ENCODE data around the gene LMAN1L.

GRCh38 chr15:74788683-74789151 lies 23.9 kb upstream of the LMAN1L start:
- TF ChIP-seq CTCF (conservative IDR thresholded peaks at IDR 0.05; ENCODE audit: low read length), result no peak
- TF ChIP-seq EZH2phosphoT487 (IDR thresholded peaks at IDR 0.05; ENCODE audit: borderline replicate concordance, low read depth, low read length), result no peak
